Left renal pelvis (tissue), 4 donors: Measurements from ENCODE around the gene RBP4. TPM values are rescaled to one million over a fixed set of nuclear protein-coding genes. Genes with fewer than 3 reads are reported as not detected.

ENCODE experiments used
- DNase-seq, 4 donors: peaks; one replicate each; pipeline ENCODE4 v3.0.0-alpha.2; 2013; ENCODE audit warnings: low read depth in 4 of 4, low spot score in 3 of 4
- polyA plus RNA-seq, 4 donors: library from polyadenylated mRNA; unstranded; fragments of 120-200 nt; gene quantifications; one replicate each; pipeline ENCODE4 v1.2.1, GENCODE V29; 2013; ENCODE audit not compliant: insufficient read length in 4 of 4

RBP4 gene
- polyA plus RNA-seq, 4 donors, result 0.27 to 15.7 (median 0.46) TPM

GRCh38 chr10:93597075-93597599 is 3.9 kb downstream of the RBP4 start:
- DNase-seq, result no peak

GRCh38 chr10:93596539-93596938 is 4.5 kb downstream of the RBP4 start:
- DNase-seq, result no peak

- no peak for DNase-seq
Observed at GRCh38 chr10:93595378-93596161, 5.5 kb downstream of the RBP4 start.

GRCh38 chr10:93594518-93594917 is 6.5 kb downstream of the RBP4 start:
- DNase-seq, result no peak

GRCh38 chr10:93593749-93594148 is 7.3 kb downstream of the RBP4 start:
- DNase-seq, result no peak

GRCh38 chr10:93593254-93593653 is 7.8 kb downstream of the RBP4 start:
- DNase-seq, result no peak

- DNase-seq, result no peak
Observed at GRCh38 chr10:93591065-93591808, 9.8 kb downstream of the RBP4 start.

GRCh38 chr10:93590638-93591037 is 10.4 kb downstream of the RBP4 start:
- DNase-seq, result no peak

- DNase-seq, result no peak
Observed at GRCh38 chr10:93589648-93590562, 11.1 kb downstream of the RBP4 start.

- no peak for DNase-seq
Observed at GRCh38 chr10:93584445-93584844, 16.6 kb downstream of the RBP4 start.

GRCh38 chr10:93580828-93581227 is 20.2 kb downstream of the RBP4 start:
- DNase-seq, result no peak

- no peak for DNase-seq
Observed at GRCh38 chr10:93579985-93580711, 20.9 kb downstream of the RBP4 start.

- DNase-seq, result no peak
Observed at GRCh38 chr10:93579089-93579488, 21.9 kb downstream of the RBP4 start.

GRCh38 chr10:93577565-93577964 is 23.5 kb downstream of the RBP4 start:
- no peak for DNase-seq

GRCh38 chr10:93576888-93577287 is 24.1 kb downstream of the RBP4 start:
- no peak for DNase-seq

GRCh38 chr10:93573924-93574323 is 27.1 kb downstream of the RBP4 start:
- no peak for DNase-seq

- DNase-seq, result no peak
Observed at GRCh38 chr10:93573051-93573909, 27.8 kb downstream of the RBP4 start.

GRCh38 chr10:93572606-93573005 is 28.4 kb downstream of the RBP4 start:
- DNase-seq, result no peak

- no peak for DNase-seq
Observed at GRCh38 chr10:93570383-93570782, 30.7 kb downstream of the RBP4 start.
